DOHH2 (cell line): ENCODE measurements around the gene SMAD7.
A peak's percentile ranks its signal among the peaks of the same experiment; 100 is the strongest.

Experiments used
- H3F3A ChIP-seq: fragments of 200-600 bp; sonication (generic), shearing (Covaris generic); 2 replicates; pipeline ENCODE4 v1.6.0; 2016; ENCODE audit warnings: antibody characterized with exemption, mild to moderate bottlenecking; ENCODE audit not compliant: control insufficient read depth, insufficient read depth
- H3K27ac ChIP-seq: fragments of 200-600 bp; sonication (generic); 2 replicates; pipeline ENCODE4 v1.5.1; 2014; ENCODE audit warnings: low read depth, mild to moderate bottlenecking, low read length, moderate library complexity
- H3K27me3 ChIP-seq: fragments of 200-600 bp; sonication (generic); 2 replicates; pipeline ENCODE4 v1.6.1; 2014; ENCODE audit warnings: mild to moderate bottlenecking, low read length, mixed read lengths; ENCODE audit not compliant: control insufficient read depth
- H3K36me3 ChIP-seq: fragments of 200-600 bp; sonication (generic); 2 replicates; pipeline ENCODE4 v1.6.1; 2014; ENCODE audit warnings: mild to moderate bottlenecking, low read length, moderate library complexity, mixed read lengths; ENCODE audit not compliant: control insufficient read depth
- H3K4me1 ChIP-seq: fragments of 200-600 bp; sonication (generic); 2 replicates; pipeline ENCODE4 v1.6.1; 2014; ENCODE audit warnings: mild to moderate bottlenecking, low read length, mixed read lengths; ENCODE audit not compliant: control insufficient read depth
- H3K4me2 ChIP-seq: fragments of 200-600 bp; sonication (generic); 2 replicates; pipeline ENCODE4 v1.6.0; 2014; ENCODE audit warnings: mild to moderate bottlenecking, low read length, moderate library complexity
- H3K4me3 ChIP-seq: fragments of 200-600 bp; sonication (generic); 2 replicates; pipeline ENCODE4 v1.5.1; 2014; ENCODE audit warnings: mild to moderate bottlenecking, low read length, mixed read lengths
- H3K79me2 ChIP-seq: fragments of 200-600 bp; sonication (generic); 2 replicates; pipeline ENCODE4 v1.6.1; 2014; ENCODE audit warnings: mild to moderate bottlenecking, low read length, mixed read lengths; ENCODE audit not compliant: control insufficient read depth
- H3K9me2 ChIP-seq: fragments of 200-600 bp; sonication (generic); replicated peaks from 2 replicates; pipeline ENCODE4 v1.6.1; 2014; ENCODE audit warnings: mild to moderate bottlenecking, low read length, mixed read lengths; ENCODE audit not compliant: control insufficient read depth
- H3K9me3 ChIP-seq: fragments of 200-600 bp; sonication (generic); 2 replicates; pipeline ENCODE4 v1.6.1; 2014; ENCODE audit warnings: antibody characterized with exemption, low read length, mixed read lengths; ENCODE audit not compliant: control insufficient read depth, insufficient read depth
- H4K20me1 ChIP-seq: fragments of 200-600 bp; sonication (generic); 2 replicates; pipeline ENCODE4 v1.6.0; 2014; ENCODE audit warnings: low read depth, mild to moderate bottlenecking, antibody characterized with exemption, low read length, moderate library complexity; ENCODE audit not compliant: control insufficient read depth, insufficient read depth
- EZH2phosphoT487 ChIP-seq: fragments of 200-600 bp; sonication (generic); IDR thresholded peaks from 2 replicates; pipeline ENCODE4 v1.6.1; 2017; ENCODE audit warnings: borderline replicate concordance, mild to moderate bottlenecking, antibody characterized with exemption, low read length, moderate library complexity, mixed read lengths
- TF ChIP-seq, protein P1 (sequence below): fragments of 200-600 bp; sonication (generic); IDR thresholded peaks from one replicate; pipeline ENCODE4 v1.5.1; 2014; ENCODE audit warnings: antibody characterized with exemption, mild to moderate bottlenecking, low read depth, low read length; ENCODE audit not compliant: poor library complexity, severe bottlenecking

Gene SMAD7

DNA sequence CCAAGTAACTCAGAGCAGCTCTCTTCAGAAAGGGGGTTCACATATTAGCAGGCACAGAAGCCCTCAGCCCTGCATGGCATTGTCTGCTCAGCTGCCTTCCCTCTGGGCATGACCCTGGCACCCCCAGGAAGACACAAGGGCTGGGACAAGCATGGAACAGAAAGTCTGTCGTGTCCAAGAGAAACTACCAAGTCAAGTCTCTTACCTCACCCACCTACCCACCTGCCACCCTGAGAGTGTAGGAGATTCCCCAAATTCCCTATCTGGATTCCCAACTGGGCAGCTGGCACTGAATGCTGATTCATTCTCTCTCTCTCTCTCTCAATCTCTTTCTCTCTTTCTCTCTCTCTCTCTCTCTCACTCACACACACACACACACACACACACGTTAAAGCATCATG, 21.6 kb downstream of the SMAD7 start:
- peak overlapping the region; percentile 67 for H3K4me3 ChIP-seq
- H3K36me3 ChIP-seq, result no peaks in the 10 kb centered on the region
- H3K27me3 ChIP-seq, result no peaks in the 10 kb centered on the region
- H3K79me2 ChIP-seq, result no peaks in the 10 kb centered on the region
- H3K9me2 ChIP-seq, result no peaks in the 10 kb centered on the region
- peak overlapping the region; percentile 89 for H3K4me2 ChIP-seq
- H4K20me1 ChIP-seq, result no peaks in the 10 kb centered on the region
- no peaks in the 10 kb centered on the region for H3K9me3 ChIP-seq
- peak overlapping the region; percentile 67 for H3K27ac ChIP-seq
- 0 out of 2 replicates have a peak, but pooled peaks cover under 1% of the 10 kb centered on the region for H3F3A ChIP-seq
- TF ChIP-seq EZH2phosphoT487, result no peak
- TF ChIP-seq, protein P1, sequence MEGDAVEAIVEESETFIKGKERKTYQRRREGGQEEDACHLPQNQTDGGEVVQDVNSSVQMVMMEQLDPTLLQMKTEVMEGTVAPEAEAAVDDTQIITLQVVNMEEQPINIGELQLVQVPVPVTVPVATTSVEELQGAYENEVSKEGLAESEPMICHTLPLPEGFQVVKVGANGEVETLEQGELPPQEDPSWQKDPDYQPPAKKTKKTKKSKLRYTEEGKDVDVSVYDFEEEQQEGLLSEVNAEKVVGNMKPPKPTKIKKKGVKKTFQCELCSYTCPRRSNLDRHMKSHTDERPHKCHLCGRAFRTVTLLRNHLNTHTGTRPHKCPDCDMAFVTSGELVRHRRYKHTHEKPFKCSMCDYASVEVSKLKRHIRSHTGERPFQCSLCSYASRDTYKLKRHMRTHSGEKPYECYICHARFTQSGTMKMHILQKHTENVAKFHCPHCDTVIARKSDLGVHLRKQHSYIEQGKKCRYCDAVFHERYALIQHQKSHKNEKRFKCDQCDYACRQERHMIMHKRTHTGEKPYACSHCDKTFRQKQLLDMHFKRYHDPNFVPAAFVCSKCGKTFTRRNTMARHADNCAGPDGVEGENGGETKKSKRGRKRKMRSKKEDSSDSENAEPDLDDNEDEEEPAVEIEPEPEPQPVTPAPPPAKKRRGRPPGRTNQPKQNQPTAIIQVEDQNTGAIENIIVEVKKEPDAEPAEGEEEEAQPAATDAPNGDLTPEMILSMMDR, result no peak
- peaks cover 77% of the 10 kb centered on the region for H3K4me1 ChIP-seq

DNA sequence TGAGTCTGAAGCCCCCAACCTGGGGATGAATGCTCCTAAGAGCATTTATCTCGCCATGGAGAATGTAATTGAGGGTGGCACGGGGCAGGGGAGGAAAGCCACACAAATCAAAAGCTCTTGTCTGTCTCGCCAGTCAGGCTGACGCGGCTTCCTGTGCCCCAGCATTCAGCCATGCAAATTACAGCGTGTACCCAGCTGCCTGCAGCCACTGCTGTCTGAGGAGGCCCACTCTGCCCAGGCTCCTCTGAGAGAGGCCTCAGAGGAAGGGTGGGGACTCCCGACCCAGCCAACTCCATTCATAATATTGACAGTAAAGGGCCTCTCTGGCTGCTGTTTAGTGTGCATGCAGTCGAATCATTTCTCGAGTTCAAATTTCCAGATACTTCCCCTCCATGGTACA, 22.0 kb downstream of the SMAD7 start:
- H3K4me2 ChIP-seq, result peak overlapping the region; percentile 89

DNA sequence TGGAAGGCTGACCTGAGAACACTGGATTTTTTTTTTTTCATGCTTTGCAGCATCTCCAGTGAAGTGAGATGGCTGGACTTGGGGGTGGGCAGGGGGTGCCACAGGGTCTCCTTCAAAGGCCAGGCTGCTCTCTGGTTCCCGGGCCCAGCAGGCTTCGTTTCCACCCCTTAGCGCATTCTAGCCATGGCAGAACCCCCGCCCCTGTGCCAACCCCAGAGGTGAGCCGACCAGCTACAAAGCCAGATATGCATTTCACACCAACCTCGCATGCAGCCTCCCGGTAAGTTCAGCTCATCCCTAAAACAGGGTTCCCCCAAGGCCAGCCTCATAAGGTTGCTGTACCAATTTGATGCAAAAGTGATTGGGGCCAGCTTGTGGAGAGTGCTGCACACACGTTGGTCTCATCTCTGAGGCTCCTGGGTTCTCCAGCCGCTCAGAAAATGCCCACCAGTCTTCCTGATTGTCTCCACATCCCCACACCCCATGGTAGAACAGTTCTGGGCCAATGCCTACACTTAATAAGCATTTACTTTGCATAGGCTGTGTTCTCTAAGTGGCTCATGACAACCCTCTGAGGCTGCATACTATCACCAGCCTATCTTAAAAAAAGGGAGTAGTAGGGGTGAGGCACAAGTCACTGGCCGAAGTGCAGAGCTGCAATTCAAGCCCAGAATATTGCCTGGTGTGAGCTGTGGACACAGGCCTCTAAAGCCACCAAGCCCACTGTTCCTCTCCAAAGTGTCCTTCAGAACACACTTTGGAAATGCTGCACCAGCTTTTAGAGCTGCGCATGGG, 23.3 kb downstream of the SMAD7 start:
- H3K9me3 ChIP-seq, result no peaks in the 10 kb centered on the region
- peak overlapping the region; percentile 67 for H3K4me3 ChIP-seq
- H3K4me1 ChIP-seq, result peaks cover 71% of the 10 kb centered on the region
- H3K9me2 ChIP-seq, result no peaks in the 10 kb centered on the region
- H3F3A ChIP-seq, result no peaks in the 10 kb centered on the region
- TF ChIP-seq, protein P1, result no peak
- no peak for TF ChIP-seq EZH2phosphoT487
- peak overlapping the region; percentile 89 for H3K4me2 ChIP-seq
- no peaks in the 10 kb centered on the region for H4K20me1 ChIP-seq
- H3K79me2 ChIP-seq, result no peaks in the 10 kb centered on the region
- no peak overlapping the region for H3K27ac ChIP-seq
- no peaks in the 10 kb centered on the region for H3K36me3 ChIP-seq
- H3K27me3 ChIP-seq, result no peaks in the 10 kb centered on the region

More for the DNA sequence above, 22.0 kb downstream of the SMAD7 start:
- Histone ChIP-seq H3F3A (no peaks in the 10 kb centered on the region), H3K27ac (peak overlapping the region; percentile 67), H3K4me3 (peak overlapping the region; percentile 67), H3K36me3 (no peaks in the 10 kb centered on the region), H3K9me2 (no peaks in the 10 kb centered on the region), H4K20me1 (no peaks in the 10 kb centered on the region), H3K27me3 (no peaks in the 10 kb centered on the region), H3K9me3 (no peaks in the 10 kb centered on the region), H3K4me1 (peaks cover 73% of the 10 kb centered on the region), H3K79me2 (no peaks in the 10 kb centered on the region)
- no peak for TF ChIP-seq EZH2phosphoT487

DNA sequence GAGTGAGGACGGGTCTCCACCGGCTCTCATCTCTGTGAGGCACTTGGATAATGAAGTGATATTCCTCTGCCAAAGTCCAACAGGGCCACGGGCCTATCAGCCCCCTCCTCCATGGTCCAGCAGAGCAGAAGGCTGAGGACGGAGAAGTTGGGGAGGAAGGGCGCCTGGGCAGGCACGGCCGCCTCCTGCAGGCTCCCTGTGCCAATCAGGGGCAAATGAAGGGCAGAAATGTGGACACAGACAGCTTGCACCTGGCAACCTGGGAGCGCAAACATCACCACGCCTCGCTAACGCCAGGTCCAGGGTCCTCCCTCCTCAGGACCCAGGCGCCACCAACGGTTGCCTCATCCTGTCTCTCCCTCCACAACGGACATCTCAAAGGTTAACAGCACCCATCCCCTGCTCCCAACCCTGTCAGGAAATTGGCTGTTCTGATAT, 24.3 kb downstream of the SMAD7 start:
- H3K79me2 ChIP-seq, result no peaks in the 10 kb centered on the region
- H3K4me2 ChIP-seq, result no peak overlapping the region; the same call in 1 of the 2 replicates
- no peak for TF ChIP-seq EZH2phosphoT487
- TF ChIP-seq, protein P1, result no peak
- H3K36me3 ChIP-seq, result no peaks in the 10 kb centered on the region
- no peaks in the 10 kb centered on the region for H3K27me3 ChIP-seq
- H3K9me3 ChIP-seq, result no peaks in the 10 kb centered on the region
- H4K20me1 ChIP-seq, result no peaks in the 10 kb centered on the region
- H3K4me3 ChIP-seq, result no peak overlapping the region
- H3K4me1 ChIP-seq, result peaks cover 60% of the 10 kb centered on the region
- H3K27ac ChIP-seq, result no peak overlapping the region
- no peaks in the 10 kb centered on the region for H3K9me2 ChIP-seq
- no peaks in the 10 kb centered on the region for H3F3A ChIP-seq
